Endothelial cell (in vitro differentiated cells): ENCODE measurements around the gene PRKAG2. TPM values are rescaled to one million over a fixed set of nuclear protein-coding genes. Genes with fewer than 3 reads are reported as not detected.
A peak's percentile ranks its signal among the peaks of the same experiment; 100 is the strongest.
"Not testable (repeated sequence)": the region's sequence is repeated elsewhere in the genome, so short reads cannot be mapped to it uniquely, and the experiment has no call there.

Experiments used
- DNase-seq: peaks from one replicate; pipeline ENCODE4 v3.0.0; 2021; ENCODE audit warnings: low spot score
- H3K27ac Mint-ChIP-seq: one replicate; pipeline ENCODE4 v1.8.0; 2021; ENCODE audit warnings: mixed read lengths, inconsistent platforms; ENCODE audit not compliant: unreplicated experiment
- H3K27me3 Mint-ChIP-seq: one replicate; pipeline ENCODE4 v1.8.0; 2021; ENCODE audit warnings: mild to moderate bottlenecking, moderate library complexity, mixed read lengths, inconsistent platforms; ENCODE audit not compliant: unreplicated experiment
- H3K36me3 Mint-ChIP-seq: one replicate; pipeline ENCODE4 v1.8.0; 2021; ENCODE audit warnings: mild to moderate bottlenecking, low read depth, mixed read lengths, inconsistent platforms; ENCODE audit not compliant: unreplicated experiment
- H3K4me1 Mint-ChIP-seq: one replicate; pipeline ENCODE4 v1.8.0; 2021; ENCODE audit warnings: mild to moderate bottlenecking, mixed read lengths, inconsistent platforms; ENCODE audit not compliant: unreplicated experiment
- H3K4me3 Mint-ChIP-seq: one replicate; pipeline ENCODE4 v1.8.0; 2021; ENCODE audit warnings: mild to moderate bottlenecking, mixed read lengths, inconsistent platforms; ENCODE audit not compliant: unreplicated experiment
- H3K9me3 Mint-ChIP-seq: one replicate; pipeline ENCODE4 v1.8.0; 2021; ENCODE audit warnings: mixed read lengths, inconsistent platforms; ENCODE audit not compliant: unreplicated experiment
- CTCF ChIP-seq: fragments of 200-600 bp; sonication (generic); IDR thresholded peaks from one replicate; pipeline ENCODE4 v1.5.0; 2021; ENCODE audit warnings: antibody characterized with exemption; ENCODE audit not compliant: unreplicated experiment
- total RNA-seq: library from RNA; stranded (reverse); fragmentation: NEBNext Ultra II Directional; extraction: Animal tissue kit (Norgen Biotek cat#: 25700); gene quantifications from one replicate; pipeline ENCODE4 v1.2.1, GENCODE V29; 2021; ENCODE audit not compliant: unreplicated experiment

Gene PRKAG2
- total RNA-seq, 1 donor from 2014 or later, result 16.0 TPM

- peaks cover 11% of the 10 kb centered on the region for H3K27me3 Mint-ChIP-seq
- TF ChIP-seq CTCF, result no peak
- no peaks in the 10 kb centered on the region for H3K9me3 Mint-ChIP-seq
- no peak for DNase-seq
- peaks cover 16% of the 10 kb centered on the region for H3K4me1 Mint-ChIP-seq
- H3K36me3 Mint-ChIP-seq, result no peaks in the 10 kb centered on the region
- H3K27ac Mint-ChIP-seq, result no peak overlapping the region
- no peak overlapping the region for H3K4me3 Mint-ChIP-seq
Measured at GRCh38 chr7:151784853-151785680, 91.8 kb downstream of the PRKAG2 start.

GRCh38 chr7:151783958-151784575 lies 92.8 kb downstream of the PRKAG2 start:
- DNase-seq, result no peak
- H3K27me3 Mint-ChIP-seq, result peaks cover 12% of the 10 kb centered on the region
- H3K4me3 Mint-ChIP-seq, result no peak overlapping the region
- H3K9me3 Mint-ChIP-seq, result no peaks in the 10 kb centered on the region
- no peak overlapping the region for H3K27ac Mint-ChIP-seq
- peaks cover 11% of the 10 kb centered on the region for H3K4me1 Mint-ChIP-seq
- no peaks in the 10 kb centered on the region for H3K36me3 Mint-ChIP-seq
- no peak for TF ChIP-seq CTCF

GRCh38 chr7:151782598-151783448 lies 94.1 kb downstream of the PRKAG2 start:
- no peak overlapping the region for H3K4me3 Mint-ChIP-seq
- H3K4me1 Mint-ChIP-seq, result peaks cover 10% of the 10 kb centered on the region
- H3K36me3 Mint-ChIP-seq, result peaks cover 4% of the 10 kb centered on the region
- peak; percentile 85 for TF ChIP-seq CTCF
- DNase-seq, result peak; percentile 83
- H3K27ac Mint-ChIP-seq, result no peak overlapping the region
- peaks cover 13% of the 10 kb centered on the region for H3K27me3 Mint-ChIP-seq
- H3K9me3 Mint-ChIP-seq, result peaks cover 7% of the 10 kb centered on the region

GRCh38 chr7:151782256-151782597 lies 94.7 kb downstream of the PRKAG2 start:
- H3K27ac Mint-ChIP-seq, H3K9me3 Mint-ChIP-seq: not testable (repeated sequence)

GRCh38 chr7:151781161-151781845 lies 95.6 kb downstream of the PRKAG2 start:
- H3K9me3 Mint-ChIP-seq, result peaks cover 8% of the 10 kb centered on the region
- H3K27ac Mint-ChIP-seq, result no peak overlapping the region
- H3K27me3 Mint-ChIP-seq, result peaks cover 10% of the 10 kb centered on the region
- no peak overlapping the region for H3K4me3 Mint-ChIP-seq
- no peak for TF ChIP-seq CTCF
- no peak for DNase-seq
- peaks cover 10% of the 10 kb centered on the region for H3K4me1 Mint-ChIP-seq
- peaks cover 4% of the 10 kb centered on the region for H3K36me3 Mint-ChIP-seq

More at GRCh38 chr7:151782256-151782597, 94.7 kb downstream of the PRKAG2 start:
- not testable (repeated sequence) for DNase-seq, H3K4me1 Mint-ChIP-seq, H3K4me3 Mint-ChIP-seq, H3K36me3 Mint-ChIP-seq
- H3K27me3 Mint-ChIP-seq, result peaks cover 13% of the 10 kb centered on the region
